CD4-positive, alpha-beta T cell (primary cell): ENCODE measurements around the gene TXNDC15. TPM values are rescaled to one million over a fixed set of nuclear protein-coding genes. Genes with fewer than 3 reads are reported as not detected.

ENCODE experiments used
- ATAC-seq: fragments of 200-7000 bp; cut with Tn5 transposase; one replicate; pipeline ENCODE4 v1.10.0; 2022; ENCODE audit warnings: mild to moderate bottlenecking; ENCODE audit not compliant: poor library complexity
- CTCF ChIA-PET: fragments of 350-600 bp; sonication (Branson Sonifier 250); formaldehyde crosslinking; loops from one replicate; lab custom pipeline; 2021; ENCODE audit warnings: antibody characterized with exemption, inconsistent platforms; lab: Charles Lee
- POLR2A ChIA-PET: fragments of 350-600 bp; sonication (Branson Sonifier 250); formaldehyde crosslinking; loops from one replicate; lab custom pipeline; 2021; ENCODE audit warnings: antibody characterized with exemption, inconsistent platforms; lab: Charles Lee
- DNase-seq, 14 experiments: peaks; one replicate each; pipeline ENCODE4 v3.0.0-alpha.2; 2013 to 2020; ENCODE audit warnings: mixed read lengths in 2 of 14
- H3K27ac ChIP-seq, 2 donors: one replicate each; pipeline versions ENCODE4 v1.5.1 to v1.7.0; 2013; ENCODE audit warnings: low read length in 2 of 2, low read depth in 1 of 2, mild to moderate bottlenecking in 1 of 2
- H3K27me3 ChIP-seq, 2 experiments: 1 replicate in 1 of 2; 2 replicates in 1 of 2; pipeline versions ENCODE4 v1.6.1 to v1.7.0; 2013; ENCODE audit warnings: low read length in 2 of 2, control low read depth in 1 of 2, mild to moderate bottlenecking in 1 of 2, moderate library complexity in 1 of 2; ENCODE audit not compliant: insufficient read depth in 2 of 2, control insufficient read depth in 1 of 2
- H3K36me3 ChIP-seq: one replicate; pipeline ENCODE4 v1.6.1; 2013; ENCODE audit warnings: low read length, control low read depth; ENCODE audit not compliant: insufficient read depth
- H3K4me1 ChIP-seq: one replicate; pipeline ENCODE4 v1.6.1; 2013; ENCODE audit warnings: low read length, control low read depth; ENCODE audit not compliant: insufficient read depth
- H3K4me3 ChIP-seq: one replicate; pipeline ENCODE4 v1.5.1; 2013; ENCODE audit warnings: mild to moderate bottlenecking, low read length, moderate library complexity
- H3K9me3 ChIP-seq, 2 experiments: 1 replicate in 1 of 2; 2 replicates in 1 of 2; pipeline versions ENCODE4 v1.6.1 to v1.7.0; 2013; ENCODE audit warnings: low read length in 2 of 2, mild to moderate bottlenecking in 2 of 2, control low read depth in 1 of 2, moderate library complexity in 1 of 2; ENCODE audit not compliant: control insufficient read depth in 1 of 2, insufficient read depth in 1 of 2
- H3K27ac Mint-ChIP-seq: one replicate; pipeline ENCODE4 v1.8.0; 2020; ENCODE audit warnings: mixed read lengths
- H3K27me3 Mint-ChIP-seq: one replicate; pipeline ENCODE4 v1.8.0; 2021; ENCODE audit warnings: mixed read lengths
- H3K36me3 Mint-ChIP-seq: one replicate; pipeline ENCODE4 v1.8.0; 2021; ENCODE audit warnings: low read depth, mixed read lengths
- H3K4me1 Mint-ChIP-seq: one replicate; pipeline ENCODE4 v1.8.0; 2021; ENCODE audit warnings: low read depth, mixed read lengths
- H3K4me3 Mint-ChIP-seq: one replicate; pipeline ENCODE4 v1.8.0; 2020; ENCODE audit warnings: mild to moderate bottlenecking, mixed read lengths
- H3K9me3 Mint-ChIP-seq: one replicate; pipeline ENCODE4 v1.8.0; 2020; ENCODE audit warnings: mixed read lengths
- intact Hi-C, 2 experiments: fragments of 100-400 bp; cut with DNase I in 1 of 2; cut with micrococcal nuclease in 1 of 2; formaldehyde crosslinking; loops; one replicate each; pipeline versions ENCODE4 v1.15.1 to v1.9.0; 2023 to 2025; cut with DNase I, micrococcal nuclease
- total RNA-seq, 174 experiments: library from RNA in 2 of 174; stranded (reverse) in 2 of 174; gene quantifications; one replicate each; pipeline ENCODE4 v1.2.3 and lab custom pipeline; 2021 to 2026
- TF ChIP-seq, protein P1 (sequence below): fragments of 200-600 bp; IDR thresholded peaks from one replicate; pipeline ENCODE4 v1.8.0; 2022; ENCODE audit warnings: antibody characterized with exemption, mild to moderate bottlenecking

Gene TXNDC15
- total RNA-seq, 2 experiments from 2014 or later: 19.6 to 20.0 TPM

DNA sequence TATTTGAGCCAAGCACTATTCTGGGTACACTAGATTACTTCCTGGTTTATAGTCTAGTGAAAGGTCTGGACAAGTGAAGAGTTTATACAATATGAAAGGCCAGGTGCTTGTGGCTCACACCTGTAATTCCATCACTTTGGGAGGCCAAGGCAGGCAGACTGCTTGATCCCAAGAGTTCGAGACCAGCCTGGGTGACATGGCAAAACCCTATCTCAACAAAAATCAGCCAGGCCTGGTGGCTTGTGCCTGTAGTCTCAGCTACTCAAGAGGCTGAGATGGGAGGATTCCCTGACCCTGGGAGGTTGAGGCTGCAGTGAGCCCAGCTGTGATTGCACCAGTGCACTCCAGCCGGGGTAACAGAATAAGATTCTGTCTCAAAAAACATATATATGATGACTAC, 9.5 kb upstream of the TXNDC15 start:
- Mint-ChIP-seq H3K27me3 (no peaks in the 10 kb centered on the region), H3K9me3 (no peaks in the 10 kb centered on the region), H3K4me1 (no peaks in the 10 kb centered on the region), H3K36me3 (peaks cover 9% of the 10 kb centered on the region), H3K27ac (no peak overlapping the region), H3K4me3 (no peak overlapping the region)
- H3K36me3 ChIP-seq: no peaks in the 10 kb centered on the region
- no peak overlapping the region for H3K4me3 ChIP-seq
- DNase-seq: no peak
- intact Hi-C loops: no loop called here
- ATAC-seq: no peak
- no peak overlapping the region for H3K27ac ChIP-seq
- H3K27me3 ChIP-seq: no peaks in the 10 kb centered on the region
- POLR2A ChIA-PET: interaction anchor here (1.2 kb wide), 1 partner anchor 9 kb away, joined by 4 read pairs; the partner anchor contains the start of gene TXNDC15
- CTCF ChIA-PET: no interaction called here
- H3K4me1 ChIP-seq: no peaks in the 10 kb centered on the region
- no peaks in the 10 kb centered on the region for H3K9me3 ChIP-seq
- TF ChIP-seq, protein P1, sequence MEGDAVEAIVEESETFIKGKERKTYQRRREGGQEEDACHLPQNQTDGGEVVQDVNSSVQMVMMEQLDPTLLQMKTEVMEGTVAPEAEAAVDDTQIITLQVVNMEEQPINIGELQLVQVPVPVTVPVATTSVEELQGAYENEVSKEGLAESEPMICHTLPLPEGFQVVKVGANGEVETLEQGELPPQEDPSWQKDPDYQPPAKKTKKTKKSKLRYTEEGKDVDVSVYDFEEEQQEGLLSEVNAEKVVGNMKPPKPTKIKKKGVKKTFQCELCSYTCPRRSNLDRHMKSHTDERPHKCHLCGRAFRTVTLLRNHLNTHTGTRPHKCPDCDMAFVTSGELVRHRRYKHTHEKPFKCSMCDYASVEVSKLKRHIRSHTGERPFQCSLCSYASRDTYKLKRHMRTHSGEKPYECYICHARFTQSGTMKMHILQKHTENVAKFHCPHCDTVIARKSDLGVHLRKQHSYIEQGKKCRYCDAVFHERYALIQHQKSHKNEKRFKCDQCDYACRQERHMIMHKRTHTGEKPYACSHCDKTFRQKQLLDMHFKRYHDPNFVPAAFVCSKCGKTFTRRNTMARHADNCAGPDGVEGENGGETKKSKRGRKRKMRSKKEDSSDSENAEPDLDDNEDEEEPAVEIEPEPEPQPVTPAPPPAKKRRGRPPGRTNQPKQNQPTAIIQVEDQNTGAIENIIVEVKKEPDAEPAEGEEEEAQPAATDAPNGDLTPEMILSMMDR: no peak

DNA sequence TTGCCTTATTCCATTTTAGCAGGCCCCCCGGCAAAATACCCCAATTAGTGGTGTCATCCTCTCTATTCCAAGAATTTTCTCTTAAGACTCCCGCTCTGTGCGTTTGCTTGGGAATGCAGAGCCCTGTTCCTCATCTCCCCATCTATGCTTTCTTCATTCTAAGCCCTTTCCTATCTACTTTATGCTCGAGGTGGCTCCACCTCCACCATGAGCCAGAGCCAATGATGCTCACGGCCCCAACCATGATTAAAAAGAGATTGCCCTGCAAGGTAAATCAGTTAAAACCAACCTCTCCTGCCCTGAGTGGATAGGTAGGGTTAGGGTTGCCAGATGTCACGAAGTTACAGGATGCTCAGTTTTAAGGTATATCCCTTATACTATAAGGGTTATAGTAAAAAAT, 677 bp upstream of the TXNDC15 start:
- CTCF ChIA-PET: interaction anchor here (1.0 to 2.1 kb wide), 4 partner anchors 15 to 115 kb away, joined by 3 to 20 read pairs (median 4); partner anchors contain the start of genes C5orf24, DDX46 and PCBD2
- H3K36me3 Mint-ChIP-seq: peaks cover 17% of the 10 kb centered on the region
- DNase-seq (peak in 7 of 14 experiments; percentile 4 to 61 (median 19)), ATAC-seq (peak; percentile 36)
- peaks cover 38% of the 10 kb centered on the region for H3K4me1 Mint-ChIP-seq
- peaks cover 39% of the 10 kb centered on the region for H3K4me1 ChIP-seq
- TF ChIP-seq, protein P1: no peak
- peak overlapping the region; percentile 68 for H3K4me3 ChIP-seq
- H3K27me3 ChIP-seq: no peaks in the 10 kb centered on the region
- no peaks in the 10 kb centered on the region for H3K27me3 Mint-ChIP-seq
- POLR2A ChIA-PET: interaction anchor here (0.7 to 4.2 kb wide), 15 partner anchors 9 to 696 kb away, joined by 3 to 66 read pairs (median 5); partner anchors contain the start of genes C5orf24, CAMLG, DDX46 and PCBD2
- H3K4me3 Mint-ChIP-seq: peak overlapping the region; percentile 96
- intact Hi-C loops: loop anchor here in 1 of 2 experiments (1.0 kb wide), 1 partner anchor 27 kb away; no protein-coding TSS in a partner anchor
- peaks cover 5% of the 10 kb centered on the region for H3K36me3 ChIP-seq
- H3K9me3 ChIP-seq: no peaks in the 10 kb centered on the region
- H3K27ac Mint-ChIP-seq: peak overlapping the region; percentile 93
- H3K9me3 Mint-ChIP-seq: no peaks in the 10 kb centered on the region
- peak overlapping the region; percentile 87 to 88 for H3K27ac ChIP-seq

DNA sequence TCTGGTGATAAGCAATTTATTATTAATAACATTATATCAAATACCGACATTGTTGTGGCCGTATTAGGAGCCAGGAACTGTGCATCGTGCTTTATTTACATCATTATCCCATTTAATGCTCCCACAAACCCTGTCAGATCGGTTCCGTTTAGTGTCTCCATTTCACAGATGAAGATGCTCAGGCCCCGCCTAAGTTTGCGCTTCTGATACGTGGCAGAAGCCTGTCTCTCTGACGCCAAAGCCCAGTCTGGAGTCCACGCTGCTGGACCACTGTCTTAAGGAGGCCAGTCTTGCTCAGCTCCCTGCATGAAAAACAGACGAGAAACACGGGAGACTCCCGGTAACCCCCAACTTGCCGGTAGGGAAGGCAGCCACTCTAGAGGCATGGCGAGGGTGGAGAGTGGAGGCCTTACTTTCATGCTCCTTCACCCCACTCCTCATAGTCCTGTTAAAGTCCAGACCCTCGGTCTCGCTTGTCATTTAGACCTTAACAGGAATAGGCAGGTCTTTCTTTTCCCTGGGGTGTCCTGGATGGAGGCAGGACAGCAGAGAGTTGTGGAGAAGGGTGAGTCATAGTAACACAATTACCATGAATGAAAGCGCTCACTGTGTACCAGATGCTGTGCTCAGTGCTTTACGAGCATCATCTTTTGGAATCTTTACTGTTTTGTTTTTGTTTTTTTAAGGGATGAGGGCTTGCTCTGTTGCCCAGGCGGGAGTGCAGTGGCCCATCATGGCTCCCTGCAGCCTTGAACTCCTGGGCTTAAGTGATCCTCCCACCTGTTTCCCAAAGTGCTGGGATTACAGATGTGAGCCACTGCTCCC, 872 bp downstream of the TXNDC15 start:
- CTCF ChIA-PET: interaction anchor here (1.0 to 3.9 kb wide), 3 partner anchors 30 to 117 kb away, joined by 3 to 20 read pairs (median 16); partner anchors contain the start of genes DDX46 and PCBD2

More for the DNA sequence above, 872 bp downstream of the TXNDC15 start:
- Histone ChIP-seq H3K4me1 (peaks cover 39% of the 10 kb centered on the region), H3K27me3 (no peaks in the 10 kb centered on the region), H3K27ac (peak overlapping the region; percentile 87 to 88), H3K36me3 (peaks cover 6% of the 10 kb centered on the region), H3K9me3 (no peaks in the 10 kb centered on the region), H3K4me3 (peak overlapping the region; percentile 68)
- TF ChIP-seq, protein P1: no peak
- intact Hi-C loops: loop anchor here (1.0 to 2.0 kb wide), 3 partner anchors 29 to 30 kb away; partner anchors contain the start of gene PCBD2 (in 1 of the 2)
- no peaks in the 10 kb centered on the region for H3K27me3 Mint-ChIP-seq
- ATAC-seq (peak; percentile 24), DNase-seq (peak in 12 of 14 experiments; percentile 1 to 58 (median 13))
- H3K4me3 Mint-ChIP-seq: peak overlapping the region; percentile 96
- H3K4me1 Mint-ChIP-seq: peaks cover 48% of the 10 kb centered on the region
- peak overlapping the region; percentile 93 for H3K27ac Mint-ChIP-seq
- peaks cover 27% of the 10 kb centered on the region for H3K36me3 Mint-ChIP-seq
- no peaks in the 10 kb centered on the region for H3K9me3 Mint-ChIP-seq
- POLR2A ChIA-PET: interaction anchor here (1.5 to 4.2 kb wide), 4 partner anchors 29 to 504 kb away, joined by 5 to 66 read pairs (median 33); partner anchors contain the start of genes C5orf24, CAMLG, PCBD2 and UBE2B
